Heart left ventricle (tissue), 16 donors: ENCODE data around the gene MEA1. TPM values are rescaled to one million over a fixed set of nuclear protein-coding genes. Genes with fewer than 3 reads are reported as not detected.

Experiments used
- ATAC-seq, 4 donors: fragments of 200-7000 bp; cut with Tn5 transposase; one replicate each; pipeline ENCODE4 v1.9.1; 2020 to 2022; ENCODE audit warnings: moderate library complexity in 4 of 4, mild to moderate bottlenecking in 3 of 4, moderate number of reproducible peaks in 1 of 4
- DNase-seq, 5 donors: peaks; one replicate each; pipeline ENCODE4 v3.0.0-alpha.2; 2020
- H3K27ac ChIP-seq, 12 donors: fragments of 200-600 bp; sonication (generic) in 4 of 12; one replicate each; pipeline versions ENCODE4 v1.5.0 to v1.8.0; 2016 to 2022; ENCODE audit warnings: mild to moderate bottlenecking in 2 of 12
- H3K27me3 ChIP-seq, 9 donors: fragments of 200-600 bp; sonication (generic) in 2 of 9; one replicate each; pipeline versions ENCODE4 v1.5.1 to v1.8.0; 2016 to 2022; ENCODE audit warnings: mild to moderate bottlenecking in 3 of 9
- H3K36me3 ChIP-seq, 9 donors: fragments of 200-600 bp; sonication (generic) in 2 of 9; one replicate each; pipeline versions ENCODE4 v1.5.0 to v1.8.0; 2018 to 2022; ENCODE audit warnings: mild to moderate bottlenecking in 2 of 9
- H3K4me1 ChIP-seq, 12 donors: fragments of 200-600 bp; sonication (generic) in 4 of 12; one replicate each; pipeline versions ENCODE4 v1.5.0 to v1.8.0; 2016 to 2022; ENCODE audit warnings: mild to moderate bottlenecking in 3 of 12
- H3K4me3 ChIP-seq, 12 donors: fragments of 200-600 bp; sonication (generic) in 4 of 12; one replicate each; pipeline versions ENCODE4 v1.5.0 to v1.8.0; 2017 to 2022; ENCODE audit warnings: mild to moderate bottlenecking in 9 of 12, moderate library complexity in 4 of 12
- H3K9me3 ChIP-seq, 12 donors: fragments of 200-600 bp; sonication (generic) in 4 of 12; one replicate each; pipeline versions ENCODE4 v1.5.0 to v1.8.0; 2016 to 2022; ENCODE audit warnings: mild to moderate bottlenecking in 1 of 12
- CTCF ChIP-seq, 12 donors: fragments of 200-600 bp; sonication (generic) in 4 of 12; IDR thresholded peaks; one replicate each; pipeline versions ENCODE4 v1.5.0 to v1.8.0; 2018 to 2022; ENCODE audit warnings: antibody characterized with exemption in 12 of 12, mild to moderate bottlenecking in 5 of 12
- POLR2A ChIP-seq, 2 donors: fragments of 450-650 bp; IDR thresholded peaks; one replicate each; pipeline ENCODE4 v1.6.1; 2017; ENCODE audit warnings: antibody characterized with exemption in 2 of 2, mild to moderate bottlenecking in 2 of 2, moderate library complexity in 2 of 2
- WGBS, 4 donors: extraction: QIAGEN DNeasy Blood & Tissue Kit in 2 of 4; methylation state at CpG; one replicate each; pipeline versions ENCODE4 v1.1.5 to v1.1.7; 2013 to 2018; 5-methylcytosine and 5-hydroxymethylcytosine counted together
- intact Hi-C, 10 donors: fragments of 100-400 bp; cut with DNase I; formaldehyde crosslinking; loops; one replicate each; pipeline versions ENCODE4 v1.11.1 to v1.14.2; 2022
- polyA plus RNA-seq, 2 donors: library from polyadenylated mRNA; stranded (reverse); fragments of 200-250 nt; gene quantifications; one replicate each; pipeline ENCODE4 v1.2.3, GENCODE V29; 2013
- total RNA-seq, 9 donors: library from RNA; depleted of rRNA in 2 of 9; stranded (reverse); fragments of >200 nt in 2 of 9; fragmentation: NEBNext Ultra II Directional in 3 of 9; extraction: Animal tissue kit (Norgen Biotek cat#: 25700) in 3 of 9; gene quantifications; one replicate each; pipeline versions ENCODE4 v1.1.0 to v1.2.4, GENCODE V29; 2016 to 2023
- donor health status: ischemic (EF 13 %, LVEDD 7.1; RV severe dilation, severe dysfunction).
- donor health status: healthy with polysubstance abuse.
- donor health status: DM: no; HTN: yes; CAD: no.
- donor health status: DM: no; HTN: no; CAD: no.
- donor health status: ischemic (EF 25% LVEDD 6.9; RV normal size, moderate dysfunction).
- donor health status: ischemic (EF 25% LVEDD 5.7; RV mildly dilated, moderate dysfunction).
- donor health status: healthy.
- donor health status: DM: yes; HTN: yes; CAD: no.
- donor health status: ischemic (EF 35%, LVEDD 5.7; RV mildly dilated, moderate dysfunction).
- donor health status: nonischemic (EF 11% LVEDD 7.7; RV severe dilation, severe dysfunction).
- donor health status: DM: yes; HTN: yes; CAD: no.
- donor health status: PGD.
- donor health status: ischemic (EF 29% LVEDD 5.4; RV normal size, mild dysfunction).
- donor health status: nonischemic (EF 23%, LVEDD 6.1; RV moderate dilation, normal function).

The MEA1 gene
- total and polyA plus RNA-seq, 11 donors, result 24.5 to 56.7 (median 32.4) TPM

GRCh38 chr6:43013097-43013842 is 476 bp downstream of the MEA1 start:
- Histone ChIP-seq H3K27ac (peak overlapping the region; percentile 3 to 88 (median 78)), H3K4me1 (peaks cover 4 to 56% (median 47%) of the 10 kb centered on the region in 12 donors), H3K4me3 (peak overlapping the region; percentile 43 to 90 (median 74)), H3K9me3 (no peaks in the 10 kb centered on the region), H3K27me3 (no peaks in the 10 kb centered on the region), H3K36me3 (peaks cover 0 to 58% (median 51%) of the 10 kb centered on the region in 9 donors)
- 3 to 4% (median 4%) methylated on average over 25 of the region's 25 CpGs for WGBS, 4 donors
- TF ChIP-seq CTCF (IDR thresholded peaks at IDR 0.05), result no peak
- TF ChIP-seq POLR2A (IDR thresholded peaks at IDR 0.05), result no peak
- intact Hi-C loops, result loop anchor here in 5 of 10 donors (2.0 to 10.0 kb wide), 4 partner anchors 34 to 129 kb away; partner anchors contain the start of gene PEX6 (in 2 of the 5)
- DNase-seq (no peak), ATAC-seq (peak in 1 of 4 donors; percentile 0)

- Histone ChIP-seq H3K4me3 (peak overlapping the region in 2 of 12 donors; percentile 74 to 76), H3K27ac (peak overlapping the region in 1 of 12 donors; percentile 79)
Observed at GRCh38 chr6:43012364-43012763, 1.4 kb downstream of the MEA1 start.

GRCh38 chr6:43011207-43011606 is 2.5 kb downstream of the MEA1 start:
- Histone ChIP-seq H3K27me3 (no peaks in the 10 kb centered on the region), H3K27ac (no peak overlapping the region), H3K36me3 (peaks cover 0 to 62% (median 58%) of the 10 kb centered on the region in 9 donors), H3K9me3 (no peaks in the 10 kb centered on the region), H3K4me1 (peaks cover 4 to 38% (median 28%) of the 10 kb centered on the region in 12 donors), H3K4me3 (no peak overlapping the region)
- TF ChIP-seq CTCF (IDR thresholded peaks at IDR 0.05) (no peak), POLR2A (IDR thresholded peaks at IDR 0.05) (no peak)
- intact Hi-C loops, result loop anchor here in 4 of 10 donors (5.0 to 10.0 kb wide), 3 partner anchors 34 to 131 kb away; partner anchors contain the start of gene PEX6 (in 1 of the 4)
- DNase-seq (no peak), ATAC-seq (no peak)
- 67 to 83% (median 77%) methylated on average over 5 to 6 of the region's 6 CpGs for WGBS, 4 donors

More at GRCh38 chr6:43012364-43012763, 1.4 kb downstream of the MEA1 start:
- DNase-seq (no peak), ATAC-seq (no peak)
- no peak for TF ChIP-seq POLR2A (IDR thresholded peaks at IDR 0.05)
- no peak for TF ChIP-seq CTCF (IDR thresholded peaks at IDR 0.05)
- intact Hi-C loops, result loop anchor here in 5 of 10 donors (2.0 to 10.0 kb wide), 4 partner anchors 34 to 130 kb away; partner anchors contain the start of gene PEX6 (in 2 of the 5)
- Histone ChIP-seq H3K4me1 (peaks cover 4 to 49% (median 39%) of the 10 kb centered on the region in 12 donors), H3K36me3 (peaks cover 0 to 58% (median 51%) of the 10 kb centered on the region in 9 donors), H3K9me3 (no peaks in the 10 kb centered on the region), H3K27me3 (no peaks in the 10 kb centered on the region)
- WGBS, 4 donors, result 74 to 82% (median 80%) methylated on average over 6 of the region's 6 CpGs

- TF ChIP-seq CTCF (IDR thresholded peaks at IDR 0.05) (peak; percentile 13 to 64 (median 45)), POLR2A (IDR thresholded peaks at IDR 0.05) (no peak)
- H3K36me3 ChIP-seq, result peaks cover 0 to 71% (median 66%) of the 10 kb centered on the region in 9 donors
- peaks cover 0 to 19% (median 12%) of the 10 kb centered on the region in 12 donors for H3K4me1 ChIP-seq
- no peaks in the 10 kb centered on the region for H3K9me3 ChIP-seq
- WGBS, 4 donors, result 53 to 54% (median 53%) methylated on average over 6 of the region's 6 CpGs
- H3K4me3 ChIP-seq, result no peak overlapping the region
- intact Hi-C loops, result loop anchor here in 8 of 10 donors (1.0 to 5.0 kb wide), 7 partner anchors 108 to 136 kb away; no protein-coding TSS in a partner anchor
- H3K27ac ChIP-seq, result peak overlapping the region in 3 of 12 donors; percentile 20 to 66 (median 42)
- ATAC-seq (peak; percentile 12 to 25 (median 15)), DNase-seq (peak in 3 of 5 donors; percentile 45 to 75 (median 65))
- no peaks in the 10 kb centered on the region for H3K27me3 ChIP-seq
Observed at GRCh38 chr6:43009124-43009523, 4.6 kb downstream of the MEA1 start.
